Loucy (cell line): ENCODE data around the gene NBEA.

Source experiments
- H2AFZ ChIP-seq: fragments of 200-600 bp; sonication (generic); 2 replicates; pipeline ENCODE4 v1.6.0; 2016; ENCODE audit warnings: antibody characterized with exemption, mild to moderate bottlenecking, low read length, moderate library complexity
- H3F3A ChIP-seq: fragments of 200-600 bp; 2 replicates; pipeline ENCODE4 v1.6.0; 2016; ENCODE audit warnings: antibody characterized with exemption, low read depth, mild to moderate bottlenecking
- H3K27me3 ChIP-seq: fragments of 200-600 bp; sonication (generic); 2 replicates; pipeline ENCODE4 v1.6.1; 2014; ENCODE audit warnings: low read length, mild to moderate bottlenecking; ENCODE audit not compliant: insufficient read depth, poor library complexity, severe bottlenecking
- H3K36me3 ChIP-seq: fragments of 200-600 bp; sonication (generic); 2 replicates; pipeline ENCODE4 v1.6.1; 2016; ENCODE audit warnings: low read length; ENCODE audit not compliant: insufficient read depth
- H3K4me1 ChIP-seq: fragments of 200-600 bp; sonication (generic); 2 replicates; pipeline ENCODE4 v1.5.1; 2014; ENCODE audit warnings: low read length, mild to moderate bottlenecking; ENCODE audit not compliant: insufficient read depth, poor library complexity, severe bottlenecking
- H3K4me2 ChIP-seq: fragments of 200-600 bp; sonication (generic); 2 replicates; pipeline ENCODE4 v1.6.0; 2014; ENCODE audit warnings: antibody characterized with exemption, low read length, low read depth, mild to moderate bottlenecking; ENCODE audit not compliant: poor library complexity, severe bottlenecking
- H3K4me3 ChIP-seq: fragments of 200-600 bp; sonication (generic); 2 replicates; pipeline ENCODE4 v1.5.1; 2014; ENCODE audit warnings: low read length, mild to moderate bottlenecking, mixed read lengths; ENCODE audit not compliant: poor library complexity, severe bottlenecking
- H3K79me2 ChIP-seq: fragments of 200-600 bp; sonication (generic); 2 replicates; pipeline ENCODE4 v1.6.1; 2014; ENCODE audit warnings: low read length; ENCODE audit not compliant: insufficient read depth
- H3K9ac ChIP-seq: fragments of 200-600 bp; sonication (generic); 2 replicates; pipeline ENCODE4 v1.6.0; 2014; ENCODE audit warnings: mild to moderate bottlenecking, low read depth, low read length, moderate library complexity; ENCODE audit not compliant: poor library complexity, severe bottlenecking
- H3K9me2 ChIP-seq: fragments of 200-600 bp; sonication (generic); replicated peaks from 2 replicates; pipeline ENCODE4 v1.6.1; 2016; ENCODE audit warnings: low read depth, low read length, mixed read lengths
- H3K9me3 ChIP-seq: fragments of 200-600 bp; sonication (generic); 2 replicates; pipeline ENCODE4 v1.6.1; 2014; ENCODE audit warnings: mild to moderate bottlenecking, antibody characterized with exemption, low read length, low read depth; ENCODE audit not compliant: insufficient read depth
- H4K20me1 ChIP-seq: fragments of 200-600 bp; sonication (generic); 2 replicates; pipeline ENCODE4 v1.6.0; 2014; ENCODE audit warnings: antibody characterized with exemption, low read length, mild to moderate bottlenecking; ENCODE audit not compliant: insufficient read depth, poor library complexity, severe bottlenecking
- EZH2phosphoT487 ChIP-seq: fragments of 200-600 bp; IDR thresholded peaks from 2 replicates; pipeline ENCODE4 v1.6.1; 2018; ENCODE audit warnings: antibody characterized with exemption, mild to moderate bottlenecking, moderate library complexity, borderline replicate concordance
- TF ChIP-seq, protein P1 (sequence below): fragments of 200-600 bp; sonication (generic); conservative IDR thresholded peaks from 2 replicates; pipeline ENCODE4 v1.5.1; 2014; ENCODE audit warnings: mild to moderate bottlenecking, antibody characterized with exemption, low read length

The NBEA gene

DNA sequence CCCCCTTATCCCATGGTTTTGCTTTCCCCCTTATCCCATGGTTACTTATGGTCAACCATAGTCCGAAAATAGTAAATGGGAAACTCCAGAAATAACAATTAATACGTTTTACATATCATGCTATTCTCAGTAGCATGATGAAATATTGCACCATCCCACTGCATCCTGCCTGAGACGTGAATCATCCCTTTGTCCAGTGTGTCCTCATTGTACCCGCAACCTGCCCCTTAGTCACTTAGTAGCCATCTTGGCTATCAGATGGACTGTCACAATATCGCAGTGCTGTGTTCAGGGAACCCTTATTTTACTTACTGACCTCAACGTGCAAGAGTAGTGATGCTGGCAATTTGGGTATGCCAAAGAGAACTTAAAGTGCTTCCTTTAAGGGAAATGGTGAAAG is 10.5 kb upstream of the NBEA start:
- H4K20me1 ChIP-seq = no peaks in the 10 kb centered on the region
- no peak overlapping the region for H3K4me2 ChIP-seq
- no peak for TF ChIP-seq EZH2phosphoT487
- TF ChIP-seq, protein P1, sequence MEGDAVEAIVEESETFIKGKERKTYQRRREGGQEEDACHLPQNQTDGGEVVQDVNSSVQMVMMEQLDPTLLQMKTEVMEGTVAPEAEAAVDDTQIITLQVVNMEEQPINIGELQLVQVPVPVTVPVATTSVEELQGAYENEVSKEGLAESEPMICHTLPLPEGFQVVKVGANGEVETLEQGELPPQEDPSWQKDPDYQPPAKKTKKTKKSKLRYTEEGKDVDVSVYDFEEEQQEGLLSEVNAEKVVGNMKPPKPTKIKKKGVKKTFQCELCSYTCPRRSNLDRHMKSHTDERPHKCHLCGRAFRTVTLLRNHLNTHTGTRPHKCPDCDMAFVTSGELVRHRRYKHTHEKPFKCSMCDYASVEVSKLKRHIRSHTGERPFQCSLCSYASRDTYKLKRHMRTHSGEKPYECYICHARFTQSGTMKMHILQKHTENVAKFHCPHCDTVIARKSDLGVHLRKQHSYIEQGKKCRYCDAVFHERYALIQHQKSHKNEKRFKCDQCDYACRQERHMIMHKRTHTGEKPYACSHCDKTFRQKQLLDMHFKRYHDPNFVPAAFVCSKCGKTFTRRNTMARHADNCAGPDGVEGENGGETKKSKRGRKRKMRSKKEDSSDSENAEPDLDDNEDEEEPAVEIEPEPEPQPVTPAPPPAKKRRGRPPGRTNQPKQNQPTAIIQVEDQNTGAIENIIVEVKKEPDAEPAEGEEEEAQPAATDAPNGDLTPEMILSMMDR = no peak
- no peaks in the 10 kb centered on the region for H3K9me2 ChIP-seq
- H3K79me2 ChIP-seq = no peaks in the 10 kb centered on the region
- H3K4me1 ChIP-seq = no peaks in the 10 kb centered on the region
- H2AFZ ChIP-seq = no peak overlapping the region
- H3K4me3 ChIP-seq = no peak overlapping the region
- no peak overlapping the region for H3K9ac ChIP-seq
- no peaks in the 10 kb centered on the region for H3K9me3 ChIP-seq
- no peaks in the 10 kb centered on the region for H3K36me3 ChIP-seq
- no peaks in the 10 kb centered on the region for H3F3A ChIP-seq
- H3K27me3 ChIP-seq = no peaks in the 10 kb centered on the region

DNA sequence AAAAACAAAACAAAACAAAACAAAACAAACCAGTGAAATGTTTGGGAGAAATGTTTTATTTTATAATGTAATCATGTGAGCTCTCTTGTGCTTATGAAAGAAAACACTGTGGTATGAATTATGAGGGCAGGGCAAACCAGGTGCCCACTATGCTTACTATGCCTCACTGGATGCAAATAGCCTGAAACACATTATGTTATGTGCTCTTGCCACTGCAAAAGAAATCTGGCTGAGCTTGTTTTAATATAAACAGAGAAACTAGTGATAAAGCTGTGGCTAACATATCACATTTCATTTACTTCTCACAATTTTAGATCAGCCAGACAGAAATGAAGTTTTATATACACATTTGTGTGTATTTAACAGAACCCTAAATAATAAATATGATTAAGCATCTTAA is 8.7 kb upstream of the NBEA start:
- Histone ChIP-seq H3K9ac (no peak overlapping the region), H4K20me1 (no peaks in the 10 kb centered on the region), H3K27me3 (no peaks in the 10 kb centered on the region), H2AFZ (no peak overlapping the region), H3K4me1 (no peaks in the 10 kb centered on the region), H3K9me2 (no peaks in the 10 kb centered on the region), H3K79me2 (no peaks in the 10 kb centered on the region), H3K9me3 (no peaks in the 10 kb centered on the region), H3F3A (no peaks in the 10 kb centered on the region), H3K4me2 (no peak overlapping the region), H3K4me3 (no peak overlapping the region), H3K36me3 (no peaks in the 10 kb centered on the region)
- TF ChIP-seq, protein P1 = no peak
- TF ChIP-seq EZH2phosphoT487 = no peak

DNA sequence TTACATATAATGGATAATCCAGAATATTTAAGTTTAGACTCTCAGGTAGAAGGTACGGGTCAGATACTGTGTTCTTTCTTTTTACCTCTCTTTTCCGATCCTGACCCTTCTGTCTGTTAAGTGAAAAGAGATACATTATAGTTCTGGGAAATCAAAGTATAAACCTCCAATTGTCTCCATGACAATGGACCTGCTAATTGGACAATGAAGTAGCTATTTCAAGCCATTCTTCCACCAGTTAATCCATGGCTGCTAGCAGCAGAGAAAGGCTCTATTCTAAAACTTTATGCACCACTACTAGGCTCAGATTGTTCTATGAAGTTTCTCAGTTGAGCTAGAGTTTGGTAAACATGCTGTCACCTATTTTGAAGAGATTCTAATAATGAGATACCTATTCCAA is 8.3 kb upstream of the NBEA start:
- Histone ChIP-seq H2AFZ (no peak overlapping the region), H3K9me3 (no peaks in the 10 kb centered on the region), H3K36me3 (no peaks in the 10 kb centered on the region), H3K4me1 (no peaks in the 10 kb centered on the region), H3K27me3 (no peaks in the 10 kb centered on the region), H3K9ac (no peak overlapping the region), H3K79me2 (no peaks in the 10 kb centered on the region), H3F3A (no peaks in the 10 kb centered on the region), H3K4me3 (no peak overlapping the region), H3K4me2 (no peak overlapping the region), H4K20me1 (no peaks in the 10 kb centered on the region), H3K9me2 (no peaks in the 10 kb centered on the region)
- TF ChIP-seq, protein P1 = no peak
- TF ChIP-seq EZH2phosphoT487 = no peak
